HG03025 (cell line): ENCODE measurements around the gene DDTL.
"Not testable (repeated sequence)": the region's sequence is repeated elsewhere in the genome, so short reads cannot be mapped to it uniquely, and the experiment has no call there.

Experiments
- ATAC-seq: cut with Tn5 transposase; IDR thresholded peaks from one replicate; pipeline ENCODE4 v1.9.1; 2021; ENCODE audit warnings: mild to moderate bottlenecking, moderate library complexity; ENCODE audit not compliant: unreplicated experiment, low FRiP score

Gene DDTL

GRCh38 chr22:23966568-23966967 lies at the start of gene DDTL:
TSS of gene DDTL (plus strand) at chr22:23966888. CDS start at chr22:23966915, 27 bp downstream.
- ATAC-seq, result peak; percentile 82

- not testable (repeated sequence) for ATAC-seq
Measured at GRCh38 chr22:23920267-23920611, 46.4 kb upstream of the DDTL start.

GRCh38 chr22:23921586-23922201 lies 45.0 kb upstream of the DDTL start:
- ATAC-seq, result not testable (repeated sequence)

GRCh38 chr22:23922921-23923320 lies 43.8 kb upstream of the DDTL start:
- ATAC-seq, result no peak

GRCh38 chr22:23925020-23925606 lies 41.6 kb upstream of the DDTL start:
- no peak for ATAC-seq

GRCh38 chr22:23926561-23926960 lies 40.1 kb upstream of the DDTL start:
- no peak for ATAC-seq

- ATAC-seq, result no peak
Measured at GRCh38 chr22:23938328-23939016, 28.2 kb upstream of the DDTL start.

- ATAC-seq, result no peak
Measured at GRCh38 chr22:23939017-23939357, 27.7 kb upstream of the DDTL start.

GRCh38 chr22:23940166-23940565 lies 26.5 kb upstream of the DDTL start:
- not testable (repeated sequence) for ATAC-seq

GRCh38 chr22:23947391-23947790 lies 19.3 kb upstream of the DDTL start:
- not testable (repeated sequence) for ATAC-seq

GRCh38 chr22:23949764-23950163 lies 16.9 kb upstream of the DDTL start:
- not testable (repeated sequence) for ATAC-seq

GRCh38 chr22:23951383-23951782 lies 15.3 kb upstream of the DDTL start:
- not testable (repeated sequence) for ATAC-seq

- ATAC-seq, result not testable (repeated sequence)
Measured at GRCh38 chr22:23952794-23953405, 13.8 kb upstream of the DDTL start.

- not testable (repeated sequence) for ATAC-seq
Measured at GRCh38 chr22:23953485-23953884, 13.2 kb upstream of the DDTL start.

GRCh38 chr22:23954193-23954990 lies 12.3 kb upstream of the DDTL start:
- ATAC-seq, result not testable (repeated sequence)

- not testable (repeated sequence) for ATAC-seq
Measured at GRCh38 chr22:23954991-23955305, 11.7 kb upstream of the DDTL start.

- not testable (repeated sequence) for ATAC-seq
Measured at GRCh38 chr22:23955886-23956285, 10.8 kb upstream of the DDTL start.

- ATAC-seq, result not testable (repeated sequence)
Measured at GRCh38 chr22:23956301-23956900, 10.3 kb upstream of the DDTL start.

- ATAC-seq, result not testable (repeated sequence)
Measured at GRCh38 chr22:23961084-23961771, 5.5 kb upstream of the DDTL start, which contains the start of gene GSTT2B. TSS of gene GSTT2B (minus strand) at chr22:23961195. CDS start at chr22:23961131, 64 bp downstream.

GRCh38 chr22:23966094-23966493 lies 594 bp upstream of the DDTL start:
- ATAC-seq, result not testable (repeated sequence)
